GM21447 (cell line): Measurements from ENCODE around the gene ADM5.

Experiments used
- ATAC-seq: cut with Tn5 transposase; IDR thresholded peaks from one replicate; pipeline ENCODE4 v1.9.1; 2021; ENCODE audit not compliant: unreplicated experiment

The ADM5 gene

DNA sequence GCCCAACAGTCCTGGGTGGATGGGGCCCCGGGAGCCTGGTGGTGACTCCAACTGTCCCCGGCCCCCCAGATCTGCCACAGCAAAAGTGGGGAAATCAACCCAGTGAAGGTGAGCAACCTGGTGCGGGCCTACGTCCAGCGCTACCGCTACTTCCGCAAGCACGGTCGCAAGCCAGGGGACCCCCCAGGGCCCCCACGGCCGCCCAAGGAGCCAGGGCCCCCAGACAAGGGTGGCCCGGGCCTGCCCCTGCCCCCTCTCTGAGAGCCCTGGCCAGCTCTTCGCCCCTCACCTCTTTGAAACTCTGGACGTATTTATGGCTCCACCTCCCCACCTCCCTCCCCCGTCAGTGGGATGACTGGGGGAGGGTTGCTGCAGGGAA is 31.3 kb upstream of the ADM5 start:
- no peak for ATAC-seq

DNA sequence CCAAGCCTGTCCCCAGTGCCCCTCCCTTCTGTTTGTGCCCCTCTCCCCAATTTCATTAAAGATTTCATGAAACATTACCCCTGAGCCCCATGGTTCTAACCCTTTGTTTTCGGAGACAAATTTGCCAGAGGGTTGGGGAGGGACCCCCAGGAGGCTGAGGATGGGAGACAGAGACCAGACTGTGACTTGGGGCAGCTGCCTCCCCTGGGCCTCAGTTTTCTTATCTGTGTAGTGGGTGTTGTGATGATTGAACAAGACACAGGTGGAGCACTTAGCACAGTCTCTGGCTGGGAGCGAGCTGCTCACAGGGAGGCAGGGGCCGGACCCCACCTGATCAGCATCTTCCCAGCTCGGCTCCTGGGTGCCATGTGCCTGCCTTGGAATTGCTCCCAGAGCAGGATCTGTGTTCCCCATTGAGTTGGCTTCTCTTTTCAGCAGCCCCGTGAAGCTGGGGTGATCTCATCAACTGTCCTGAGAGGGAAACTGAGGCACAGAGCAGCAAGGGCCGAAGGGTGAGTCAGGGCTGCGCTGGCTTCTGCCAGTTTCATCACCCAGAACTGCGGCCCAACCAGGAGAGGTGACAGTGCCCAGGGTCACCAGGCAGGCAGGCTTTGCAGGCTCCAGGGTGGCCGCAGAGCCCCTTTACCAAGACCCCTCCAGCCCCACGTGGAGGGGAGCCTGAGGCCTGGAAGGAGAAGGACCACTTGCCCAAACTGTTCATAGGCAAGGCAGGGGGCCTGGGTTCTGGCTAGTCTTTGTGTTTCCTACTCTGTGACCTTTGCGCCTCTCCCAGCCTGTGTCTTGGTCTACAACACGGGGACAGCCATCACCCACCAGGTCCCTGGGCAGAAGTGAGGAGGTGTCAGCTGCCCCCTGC is 30.6 kb upstream of the ADM5 start:
- ATAC-seq = no peak

DNA sequence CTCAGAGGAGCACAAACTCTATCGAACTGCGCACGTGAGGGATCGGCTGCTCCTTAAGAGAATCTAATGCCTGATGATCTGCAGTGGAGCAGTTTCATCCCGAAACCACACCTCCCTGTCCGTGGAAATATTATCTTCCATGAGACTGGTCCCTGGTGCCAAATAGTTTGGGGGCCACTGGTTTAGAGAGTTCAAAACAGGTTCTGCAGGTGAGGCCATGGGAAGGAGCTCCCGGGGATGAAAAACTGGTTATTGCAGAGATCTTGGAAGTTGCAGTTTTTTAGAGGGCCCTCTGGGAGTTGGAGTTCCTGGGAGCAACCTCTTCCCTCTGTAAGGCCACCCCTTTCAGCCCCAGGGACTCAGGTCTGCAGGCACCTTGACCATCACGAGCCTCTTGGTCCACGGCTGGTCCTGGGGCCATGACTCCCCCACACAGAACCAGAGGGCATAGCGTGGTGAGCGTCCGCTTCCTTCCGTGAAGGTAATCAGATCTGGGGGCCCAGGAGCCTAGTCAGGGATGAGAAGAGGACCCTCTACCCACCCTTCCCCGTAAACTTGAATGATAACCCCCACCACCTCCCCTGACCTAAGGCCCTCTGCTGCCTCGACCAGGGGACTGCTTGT is 28.9 kb upstream of the ADM5 start:
- ATAC-seq = no peak

DNA sequence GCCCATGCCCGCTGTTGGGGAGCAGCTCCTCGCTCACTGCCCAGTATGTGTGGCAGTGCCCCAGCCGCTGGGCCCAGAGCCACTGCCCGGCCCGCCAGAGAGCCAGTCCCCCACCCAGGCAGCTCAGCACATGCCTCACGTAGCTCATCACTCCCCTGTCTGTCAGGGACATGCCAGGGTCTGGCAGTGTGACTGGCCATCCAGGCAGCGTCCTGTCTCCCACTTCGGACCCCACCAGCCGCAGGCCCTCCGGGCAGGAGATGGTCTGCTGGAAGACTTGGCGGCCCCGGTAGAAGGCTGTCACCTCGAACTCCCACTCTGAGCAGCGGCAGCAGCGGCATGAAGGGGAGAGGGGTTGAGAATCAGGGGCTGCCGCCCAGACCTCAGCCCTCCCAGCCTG is 27.4 kb upstream of the ADM5 start:
- no peak for ATAC-seq

DNA sequence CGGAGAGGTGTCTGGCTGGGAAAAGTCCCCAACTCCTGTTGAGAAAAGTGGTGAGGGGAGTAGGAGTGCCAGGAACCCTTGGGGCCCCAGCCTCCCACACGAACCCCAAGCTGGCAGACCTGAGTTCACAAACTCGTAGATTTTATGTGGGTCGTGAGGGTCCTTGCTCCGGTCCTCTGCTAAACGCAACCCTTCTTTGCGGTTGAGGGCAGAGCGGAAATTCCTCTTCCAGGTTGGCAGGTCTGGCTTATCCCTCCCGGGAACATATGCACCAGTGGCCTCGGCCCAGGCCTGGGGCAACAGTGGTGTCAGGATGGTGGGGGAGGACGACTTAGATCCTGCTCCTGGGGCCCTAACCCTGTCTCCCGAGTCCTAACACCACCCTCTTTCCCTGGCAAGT is 26.2 kb upstream of the ADM5 start:
- no peak for ATAC-seq

DNA sequence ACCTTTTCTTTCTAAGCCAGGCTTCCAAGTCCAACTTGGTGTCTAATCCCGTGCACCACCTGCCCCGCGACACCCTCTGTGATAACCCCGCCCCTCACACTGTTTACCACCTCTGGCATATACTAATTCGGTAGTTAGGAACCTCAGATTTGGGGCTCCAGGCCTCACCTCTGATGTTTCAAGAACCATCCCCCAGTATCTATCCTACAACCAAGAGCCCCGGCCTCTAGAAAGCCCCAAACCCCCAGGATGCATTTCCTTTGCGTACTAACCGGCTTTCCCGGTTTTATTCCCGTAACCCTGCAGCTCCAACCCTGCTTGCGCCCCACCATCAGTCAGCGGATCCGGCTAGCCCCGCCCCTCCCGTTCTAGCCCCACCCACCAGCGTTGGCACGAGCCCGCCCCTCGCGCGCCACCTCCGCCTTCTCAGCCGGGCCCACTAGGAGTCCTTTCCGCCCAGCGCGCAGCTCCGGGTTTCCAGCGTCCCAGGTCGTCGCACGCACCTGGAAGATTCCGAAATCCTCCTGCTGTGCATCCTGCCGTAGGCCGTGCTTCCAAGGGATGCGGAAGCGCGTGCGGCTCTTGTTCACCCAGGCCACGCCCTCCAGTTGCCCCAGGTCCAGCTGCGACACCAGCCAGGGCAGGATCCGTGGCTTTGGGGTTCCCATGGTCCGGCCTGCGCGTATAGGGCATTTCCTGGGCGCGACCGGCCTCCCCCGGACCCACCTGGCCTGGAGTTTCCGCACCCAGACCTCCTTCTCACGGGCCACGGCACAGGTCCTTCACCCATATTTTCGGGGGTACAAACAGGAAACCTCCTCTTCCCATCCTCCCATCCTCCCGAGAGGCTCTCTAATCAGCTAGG is 25.0 kb upstream of the ADM5 start:
- ATAC-seq = peak; percentile 28

DNA sequence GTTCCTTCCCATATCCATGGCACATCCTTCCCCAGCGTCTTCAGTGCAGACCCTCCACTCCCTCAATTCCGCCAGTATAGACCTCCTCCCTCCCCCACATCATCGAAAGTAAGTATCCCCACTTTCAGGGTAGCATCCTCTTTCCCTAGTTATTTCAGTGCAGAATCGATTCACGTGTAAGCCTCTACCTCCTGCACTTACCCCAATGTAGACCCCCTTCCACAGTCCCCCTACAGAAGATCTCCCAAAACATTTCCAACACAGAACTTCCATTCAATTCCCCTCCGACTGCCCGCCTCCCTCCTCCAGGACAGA is 24.4 kb upstream of the ADM5 start:
- no peak for ATAC-seq

DNA sequence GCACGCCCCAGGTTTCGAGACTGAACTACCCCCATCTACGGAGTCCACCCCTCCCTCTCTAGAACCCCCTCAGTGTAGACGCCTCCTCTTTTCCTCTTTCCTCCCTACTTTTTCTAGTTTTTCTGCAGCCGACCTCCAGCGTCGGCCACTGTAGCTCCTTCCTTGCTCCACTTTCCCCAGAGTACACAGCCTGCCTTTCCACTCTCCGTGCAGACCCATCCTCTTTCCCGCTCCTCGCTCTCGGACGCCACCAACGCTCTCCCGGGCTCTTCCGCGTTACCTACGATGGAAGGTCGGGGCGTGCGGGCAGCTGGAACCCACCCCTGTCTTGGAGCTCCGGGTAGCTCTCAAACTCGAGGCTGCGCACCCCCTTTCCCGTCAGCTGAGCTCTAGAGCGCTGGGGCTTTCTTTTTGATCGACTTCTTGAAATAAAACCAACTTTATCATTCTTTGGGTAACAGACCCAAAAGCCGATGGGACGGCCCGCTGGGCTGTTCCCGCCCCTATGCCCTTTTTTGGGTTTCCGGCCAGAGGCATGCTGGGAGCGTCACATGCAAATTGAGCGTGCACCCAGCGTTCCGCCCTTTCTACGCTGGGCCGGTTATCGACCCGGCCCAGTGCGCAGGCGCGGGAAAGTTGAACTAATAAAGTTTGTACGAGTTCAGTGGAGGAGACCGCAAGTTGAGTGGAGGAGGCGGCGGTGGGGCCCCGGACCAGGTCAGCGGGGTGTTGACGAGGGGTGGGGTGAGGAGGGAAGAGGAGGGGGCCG is 23.9 kb upstream of the ADM5 start, which contains the start of the genes BCL2L12 and IRF3:
BCL2L12 (plus strand) TSS at position 583 of the 769 bp plus-strand sequence. CDS start 760 bp downstream, outside the sequence.
IRF3 (minus strand) TSS at position 507 of the 769 bp plus-strand sequence. CDS start 1,019 bp downstream, outside the sequence.
- ATAC-seq = peak; percentile 73

DNA sequence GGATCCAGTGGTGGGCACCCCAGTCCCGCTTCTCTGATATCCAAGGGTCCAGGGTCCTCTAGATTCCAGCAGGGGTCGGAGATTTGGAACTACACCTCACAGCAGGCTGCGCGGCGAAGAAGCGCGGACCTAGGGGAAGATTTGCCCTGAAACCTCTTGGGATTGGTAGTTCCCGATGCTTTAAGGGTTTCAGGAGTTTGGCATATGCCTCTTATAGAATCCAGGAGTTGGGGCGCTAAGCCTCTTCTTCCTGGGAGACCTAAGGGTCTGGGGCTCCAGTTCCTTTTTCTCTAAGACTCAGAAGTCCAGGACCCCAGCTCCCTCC is 23.3 kb upstream of the ADM5 start:
- peak; percentile 2 for ATAC-seq

DNA sequence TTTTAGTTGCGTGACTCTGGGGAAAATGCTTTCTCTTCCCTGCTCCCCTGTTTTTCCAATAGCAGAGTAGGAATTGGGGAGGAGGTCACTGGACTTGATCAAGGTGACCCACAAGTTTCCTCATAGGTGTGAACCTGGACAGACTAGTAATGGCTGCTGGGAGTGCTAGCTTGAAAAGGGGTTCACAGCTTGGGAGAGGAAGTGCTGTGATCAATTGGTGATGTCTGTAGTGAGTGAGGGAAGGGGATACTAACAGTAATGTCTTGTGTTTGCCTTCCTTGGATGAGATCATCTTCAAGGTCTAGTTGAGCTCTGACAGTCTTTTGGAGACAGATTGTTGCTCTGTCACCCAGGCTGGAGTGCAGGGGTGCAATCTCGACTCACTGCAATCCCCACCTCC is 21.9 kb upstream of the ADM5 start:
- no peak for ATAC-seq

DNA sequence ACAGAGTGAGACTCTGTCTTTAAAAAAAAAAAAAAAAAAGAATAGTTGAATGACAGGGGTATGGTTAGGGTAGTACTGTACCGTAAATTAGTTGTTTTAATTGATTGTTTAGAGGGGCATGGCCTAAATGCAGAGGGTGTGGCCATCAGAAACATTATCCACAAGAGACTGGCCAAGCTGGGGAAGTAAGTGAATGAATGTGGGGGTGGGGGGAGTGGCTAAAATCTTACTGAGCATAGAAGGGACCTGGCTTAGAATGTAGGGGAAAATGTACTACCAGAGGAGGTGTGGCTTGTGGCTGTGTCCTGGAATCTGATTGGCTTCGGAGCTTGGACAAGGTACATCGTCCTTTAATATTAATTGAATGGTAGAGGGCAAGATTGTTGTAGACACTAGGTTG is 19.9 kb upstream of the ADM5 start:
- ATAC-seq = no peak

DNA sequence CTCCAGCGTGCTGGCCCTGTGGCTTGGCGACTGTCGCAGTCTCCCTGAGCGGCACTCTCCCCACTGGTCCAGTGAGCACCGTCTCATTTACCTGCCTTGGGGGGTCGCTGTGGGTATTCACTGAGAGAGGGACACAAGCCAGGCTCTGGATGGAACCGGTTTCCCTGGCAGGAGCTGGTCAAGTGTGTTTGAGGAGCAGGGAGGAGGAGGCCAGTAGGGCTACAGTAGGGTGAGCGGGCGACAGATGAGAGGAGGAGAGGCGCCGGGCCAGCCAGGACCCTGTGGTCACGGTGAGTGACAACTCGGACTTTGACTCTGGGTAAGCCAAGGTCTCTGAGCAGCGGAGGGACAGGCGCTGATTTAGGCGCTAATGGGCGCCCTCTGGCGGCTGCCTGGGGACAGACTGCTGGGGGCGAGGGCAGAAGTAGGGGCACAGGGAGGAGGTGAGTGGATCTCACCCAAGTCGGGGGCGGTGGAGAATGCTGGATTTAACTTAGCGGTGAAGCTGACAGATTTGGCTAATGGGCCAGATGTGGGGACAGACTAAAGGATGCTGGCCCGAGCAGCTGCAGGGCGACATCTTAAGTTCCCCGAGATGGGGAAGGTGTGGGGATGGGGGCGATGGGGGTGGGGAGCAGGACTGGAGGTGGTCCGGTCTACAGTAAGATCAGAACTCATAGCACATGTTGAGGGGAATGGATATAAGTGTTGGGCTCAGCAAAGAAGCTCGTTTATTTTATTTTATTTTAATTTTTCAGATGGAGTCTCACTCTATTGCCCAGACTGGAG is 17.1 kb upstream of the ADM5 start:
- ATAC-seq = no peak

DNA sequence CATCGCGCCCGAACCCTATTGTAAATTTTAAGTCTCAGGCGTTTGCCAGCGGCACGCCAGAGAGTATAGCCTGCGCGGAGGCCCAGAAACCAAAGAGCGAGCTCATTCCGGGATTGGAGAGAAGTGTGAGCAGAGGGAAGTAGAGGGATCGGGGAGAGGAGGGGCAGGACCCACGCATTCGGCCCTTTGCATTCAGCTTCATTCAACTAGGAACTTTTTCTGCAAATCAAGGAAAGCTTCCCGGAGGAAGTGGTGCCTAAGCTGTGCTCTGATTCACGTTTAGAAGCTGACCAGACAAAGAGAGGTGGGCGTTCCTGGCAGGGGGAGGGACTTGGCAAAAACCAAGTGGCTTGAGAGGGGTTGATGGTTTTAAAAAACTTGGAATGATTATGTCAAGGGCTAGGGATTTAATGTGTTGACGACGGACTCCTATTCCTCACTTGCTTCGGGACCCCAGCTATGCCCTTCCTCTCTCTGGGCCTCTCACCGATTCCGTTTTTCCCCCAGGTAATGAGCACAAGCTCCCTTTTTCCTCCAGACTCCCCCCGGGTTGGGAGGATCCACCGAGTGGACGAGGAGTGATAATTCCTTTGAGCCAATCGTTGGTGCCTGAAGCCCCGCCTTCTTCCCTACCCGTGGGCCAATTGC is 13.1 kb upstream of the ADM5 start:
- peak; percentile 23 for ATAC-seq

DNA sequence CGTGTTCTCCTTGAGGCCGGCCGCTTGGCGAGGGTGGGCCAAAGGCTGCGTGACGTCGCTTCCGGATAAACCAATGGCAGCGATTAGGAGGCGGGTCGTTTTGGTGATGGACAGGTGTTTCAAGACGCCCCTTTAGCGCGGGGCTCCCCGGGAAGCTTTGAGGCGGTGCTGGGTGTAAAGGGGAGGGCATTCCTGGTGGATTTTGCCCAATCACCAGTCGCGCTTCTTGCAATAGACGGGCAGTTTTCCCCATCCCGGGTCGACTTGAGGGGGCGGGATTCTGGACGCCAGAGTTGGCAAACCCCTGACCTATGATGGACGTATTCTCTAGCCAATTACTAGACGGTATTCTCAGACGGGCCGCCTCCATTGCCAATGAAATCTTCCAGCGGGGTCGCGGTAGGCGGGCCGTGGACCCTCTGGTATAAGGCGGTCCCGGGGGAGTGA is 12.6 kb upstream of the ADM5 start:
- ATAC-seq = peak; percentile 69

DNA sequence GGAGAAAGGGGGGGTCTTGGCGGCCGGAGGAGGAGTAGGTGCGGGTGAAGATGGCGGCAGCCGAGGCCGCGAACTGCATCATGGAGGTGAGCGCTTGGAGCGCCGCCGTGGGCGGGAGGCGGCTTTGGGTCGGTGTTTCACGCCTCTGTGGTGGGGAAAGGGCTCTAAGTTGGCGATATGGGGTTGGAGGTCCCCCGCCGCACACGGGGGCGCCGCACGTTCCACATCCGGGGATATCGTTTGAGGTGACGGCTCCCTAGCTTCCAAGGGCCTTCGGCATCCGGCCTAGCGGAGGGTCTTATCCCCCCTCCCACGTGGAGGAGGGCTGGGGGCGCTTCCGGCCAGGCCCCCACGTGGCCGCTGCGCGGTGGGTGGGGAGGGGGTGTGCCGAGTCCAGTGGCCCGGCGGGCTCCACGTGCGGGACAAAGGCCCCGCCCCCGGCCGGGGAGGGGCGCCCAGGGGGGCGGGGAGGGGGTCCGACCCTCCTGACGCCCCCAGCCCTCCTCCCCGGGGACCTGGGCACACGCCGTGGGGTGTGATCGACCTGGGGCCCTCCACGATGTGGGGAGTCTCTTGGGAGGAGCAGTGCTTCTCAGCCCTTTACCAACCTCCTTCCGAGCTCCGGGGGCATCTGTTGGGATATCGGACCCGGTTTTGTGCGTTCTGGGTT is 12.0 kb upstream of the ADM5 start, which contains the start of gene PRMT1:
PRMT1 (plus strand) TSS at position 41 of the 670 bp plus-strand sequence; CDS start at position 51, 10 bp downstream.
- ATAC-seq = no peak

DNA sequence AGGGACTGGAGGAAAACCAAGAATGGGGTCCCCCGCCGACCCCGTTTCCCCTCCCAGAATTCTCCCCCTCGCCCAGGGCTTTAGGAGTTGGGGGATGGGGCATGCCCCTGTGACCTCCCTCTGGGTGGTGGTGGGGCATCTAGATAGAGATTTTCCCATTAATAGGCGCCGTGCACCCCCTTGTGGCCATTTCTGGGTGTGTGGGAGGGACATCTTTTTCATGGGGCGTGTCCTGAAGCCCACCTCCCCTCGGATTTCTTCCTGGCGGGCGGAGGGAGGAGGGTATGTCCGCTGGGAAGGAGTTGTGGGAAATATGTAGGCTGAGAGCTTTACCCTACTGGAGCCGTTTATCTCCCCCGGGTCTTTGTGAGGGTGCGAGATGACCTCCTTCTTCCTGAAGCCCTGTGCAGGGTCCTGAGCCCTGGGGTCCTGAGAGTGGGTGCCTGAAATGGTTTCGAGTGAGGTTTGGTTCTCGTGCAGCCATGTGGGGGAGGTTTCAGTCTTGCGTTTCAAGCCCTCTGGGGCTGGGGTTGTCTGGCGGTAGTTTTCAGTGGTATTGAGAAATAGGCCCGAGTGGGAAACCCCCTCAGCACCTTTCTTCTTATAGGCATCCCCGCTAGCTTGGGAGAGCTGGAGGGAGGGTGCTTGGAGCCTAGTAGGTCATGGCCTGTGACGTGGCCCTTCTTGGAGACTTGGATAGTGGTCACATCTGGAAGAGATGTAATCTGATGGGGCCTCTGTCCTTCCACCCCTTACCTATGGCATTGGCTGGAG is 11.3 kb upstream of the ADM5 start:
- ATAC-seq = no peak

DNA sequence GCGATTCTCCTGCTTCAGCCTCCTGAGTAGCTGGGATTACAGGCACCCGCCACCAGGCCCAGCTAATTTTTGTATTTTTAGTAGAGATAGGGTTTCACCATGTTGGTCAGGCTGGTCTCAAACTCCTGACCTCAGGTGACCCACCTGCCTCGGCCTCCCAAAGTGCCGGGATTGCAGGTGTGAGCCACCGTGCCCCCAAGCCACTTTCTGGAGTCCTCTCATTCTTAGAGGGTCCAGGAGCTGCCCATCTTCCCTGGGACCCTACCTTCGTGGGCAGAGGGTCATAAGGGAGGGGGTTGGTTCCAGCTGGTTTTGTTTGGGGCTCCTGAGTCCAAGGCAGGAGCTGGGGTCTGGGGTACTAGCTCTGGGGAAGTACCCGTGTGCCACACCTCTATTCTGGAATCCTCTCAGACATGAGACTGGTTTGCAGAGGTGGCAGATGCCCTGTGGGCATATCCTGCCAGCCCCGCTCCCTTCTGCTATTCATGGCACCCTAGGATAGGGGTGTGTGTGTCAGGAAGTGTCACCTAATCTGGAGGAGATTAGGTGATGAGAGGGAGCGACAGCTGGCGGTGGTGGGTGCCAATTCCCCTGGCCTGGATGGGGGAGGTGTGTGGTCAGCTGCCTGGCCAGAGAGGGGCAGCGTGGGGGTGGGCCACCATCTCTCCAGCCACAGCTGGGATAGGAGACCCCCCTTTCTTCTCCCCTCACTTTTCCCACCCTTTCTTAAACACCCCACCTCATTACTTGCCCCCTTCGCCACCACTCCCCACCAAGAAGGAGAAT is 10.2 kb upstream of the ADM5 start:
- no peak for ATAC-seq
